Prostate gland (tissue), 2 donors: ENCODE results near the gene GAB2.

Experiments used
- POLR2A ChIP-seq: fragments of 450-650 bp; IDR thresholded peaks from one replicate; pipeline ENCODE4 v1.6.1; 2016; ENCODE audit warnings: antibody characterized with exemption, mild to moderate bottlenecking
- POLR2AphosphoS5 ChIP-seq: sonication (generic); formaldehyde crosslinking; IDR thresholded peaks from one replicate; pipeline ENCODE4 v1.6.1; 2017; ENCODE audit warnings: antibody characterized with exemption
- TF ChIP-seq, protein P1 (sequence below), 4 experiments: fragments of 200-600 bp in 2 of 4; fragments of 450-650 bp in 2 of 4; sonication (generic) in 2 of 4; IDR thresholded peaks; 1 replicate in 3 of 4; 2 replicates in 1 of 4; pipeline ENCODE4 v1.5.1; 2016 to 2019; ENCODE audit warnings: antibody characterized with exemption in 4 of 4, mild to moderate bottlenecking in 2 of 4, moderate library complexity in 2 of 4

DNA sequence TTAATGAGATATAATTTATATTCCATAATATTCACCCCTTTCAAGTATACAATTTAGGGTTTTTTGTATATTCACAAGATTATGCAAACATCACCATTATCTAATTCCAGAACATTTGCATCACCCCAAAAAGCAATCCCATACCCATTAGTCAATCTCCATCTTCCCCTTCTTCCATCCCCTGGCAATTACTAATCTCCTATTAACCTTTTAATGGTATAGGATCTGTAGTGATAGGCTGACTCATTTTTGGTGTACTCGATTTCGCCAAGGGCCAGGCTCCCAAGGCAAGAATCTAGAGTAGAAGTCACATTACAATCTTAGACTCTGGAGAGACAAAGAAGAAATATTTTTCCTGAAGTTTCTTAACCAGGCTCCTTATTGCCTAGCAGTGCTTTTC, 113.4 kb downstream of the GAB2 start:
- TF ChIP-seq, protein P1, sequence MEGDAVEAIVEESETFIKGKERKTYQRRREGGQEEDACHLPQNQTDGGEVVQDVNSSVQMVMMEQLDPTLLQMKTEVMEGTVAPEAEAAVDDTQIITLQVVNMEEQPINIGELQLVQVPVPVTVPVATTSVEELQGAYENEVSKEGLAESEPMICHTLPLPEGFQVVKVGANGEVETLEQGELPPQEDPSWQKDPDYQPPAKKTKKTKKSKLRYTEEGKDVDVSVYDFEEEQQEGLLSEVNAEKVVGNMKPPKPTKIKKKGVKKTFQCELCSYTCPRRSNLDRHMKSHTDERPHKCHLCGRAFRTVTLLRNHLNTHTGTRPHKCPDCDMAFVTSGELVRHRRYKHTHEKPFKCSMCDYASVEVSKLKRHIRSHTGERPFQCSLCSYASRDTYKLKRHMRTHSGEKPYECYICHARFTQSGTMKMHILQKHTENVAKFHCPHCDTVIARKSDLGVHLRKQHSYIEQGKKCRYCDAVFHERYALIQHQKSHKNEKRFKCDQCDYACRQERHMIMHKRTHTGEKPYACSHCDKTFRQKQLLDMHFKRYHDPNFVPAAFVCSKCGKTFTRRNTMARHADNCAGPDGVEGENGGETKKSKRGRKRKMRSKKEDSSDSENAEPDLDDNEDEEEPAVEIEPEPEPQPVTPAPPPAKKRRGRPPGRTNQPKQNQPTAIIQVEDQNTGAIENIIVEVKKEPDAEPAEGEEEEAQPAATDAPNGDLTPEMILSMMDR (IDR thresholded peaks at IDR 0.05): no peak
- no peak for TF ChIP-seq POLR2A
- TF ChIP-seq POLR2AphosphoS5: no peak
